ENCODE measurements around the gene CHD1L. TPM values are rescaled to one million over a fixed set of nuclear protein-coding genes. Genes with fewer than 3 reads are reported as not detected.

The CHD1L gene
- total and polyA plus RNA-seq, 8 donors, result 2.9 to 51.2 (median 14.2) TPM

DNA sequence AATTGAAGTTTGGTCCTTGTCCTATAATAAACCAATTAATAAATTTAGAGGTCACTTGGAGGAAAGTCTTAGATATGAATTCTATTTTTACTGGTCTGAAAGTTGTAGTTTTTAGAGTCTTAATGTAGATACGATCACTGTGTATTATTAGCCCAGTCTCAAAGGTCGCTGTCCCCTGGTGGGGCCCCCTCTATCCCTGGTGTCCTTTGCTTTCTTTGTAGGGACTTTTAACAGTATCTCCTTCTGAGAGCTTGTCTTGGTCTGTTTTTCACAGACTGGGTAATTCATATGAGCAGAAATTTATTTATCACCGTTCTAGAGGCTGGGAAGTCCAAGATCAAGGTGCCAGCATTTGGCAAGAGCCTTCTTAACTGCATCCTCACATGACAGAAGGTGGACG lies 18.5 kb downstream of the CHD1L start:
- no peak for DNase-seq
- TF ChIP-seq POLR2AphosphoS5 (IDR thresholded peaks at IDR 0.05), result no peak
- TF ChIP-seq, protein P1, sequence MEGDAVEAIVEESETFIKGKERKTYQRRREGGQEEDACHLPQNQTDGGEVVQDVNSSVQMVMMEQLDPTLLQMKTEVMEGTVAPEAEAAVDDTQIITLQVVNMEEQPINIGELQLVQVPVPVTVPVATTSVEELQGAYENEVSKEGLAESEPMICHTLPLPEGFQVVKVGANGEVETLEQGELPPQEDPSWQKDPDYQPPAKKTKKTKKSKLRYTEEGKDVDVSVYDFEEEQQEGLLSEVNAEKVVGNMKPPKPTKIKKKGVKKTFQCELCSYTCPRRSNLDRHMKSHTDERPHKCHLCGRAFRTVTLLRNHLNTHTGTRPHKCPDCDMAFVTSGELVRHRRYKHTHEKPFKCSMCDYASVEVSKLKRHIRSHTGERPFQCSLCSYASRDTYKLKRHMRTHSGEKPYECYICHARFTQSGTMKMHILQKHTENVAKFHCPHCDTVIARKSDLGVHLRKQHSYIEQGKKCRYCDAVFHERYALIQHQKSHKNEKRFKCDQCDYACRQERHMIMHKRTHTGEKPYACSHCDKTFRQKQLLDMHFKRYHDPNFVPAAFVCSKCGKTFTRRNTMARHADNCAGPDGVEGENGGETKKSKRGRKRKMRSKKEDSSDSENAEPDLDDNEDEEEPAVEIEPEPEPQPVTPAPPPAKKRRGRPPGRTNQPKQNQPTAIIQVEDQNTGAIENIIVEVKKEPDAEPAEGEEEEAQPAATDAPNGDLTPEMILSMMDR (IDR thresholded peaks at IDR 0.05), result no peak
- TF ChIP-seq POLR2A (IDR thresholded peaks at IDR 0.05), result no peak
- no peak for TF ChIP-seq EP300 (IDR thresholded peaks at IDR 0.05)
- peaks cover 19 to 91% (median 81%) of the 10 kb centered on the region in 4 donors for H3K36me3 ChIP-seq
- no peak overlapping the region for H3K4me3 ChIP-seq
- H3K9me3 ChIP-seq, result no peaks in the 10 kb centered on the region
- intact Hi-C loops (cut with DNase I; ENCODE audit: low total_unique reads), result no loop called here
- H3K27me3 ChIP-seq, result no peaks in the 10 kb centered on the region
- H3K27ac ChIP-seq, result no peak overlapping the region
- H3K4me1 ChIP-seq, result no peaks in the 10 kb centered on the region
- WGBS, 5 donors, result 85 to 99% (median 98%) methylated on average over 4 of the region's 4 CpGs

DNA sequence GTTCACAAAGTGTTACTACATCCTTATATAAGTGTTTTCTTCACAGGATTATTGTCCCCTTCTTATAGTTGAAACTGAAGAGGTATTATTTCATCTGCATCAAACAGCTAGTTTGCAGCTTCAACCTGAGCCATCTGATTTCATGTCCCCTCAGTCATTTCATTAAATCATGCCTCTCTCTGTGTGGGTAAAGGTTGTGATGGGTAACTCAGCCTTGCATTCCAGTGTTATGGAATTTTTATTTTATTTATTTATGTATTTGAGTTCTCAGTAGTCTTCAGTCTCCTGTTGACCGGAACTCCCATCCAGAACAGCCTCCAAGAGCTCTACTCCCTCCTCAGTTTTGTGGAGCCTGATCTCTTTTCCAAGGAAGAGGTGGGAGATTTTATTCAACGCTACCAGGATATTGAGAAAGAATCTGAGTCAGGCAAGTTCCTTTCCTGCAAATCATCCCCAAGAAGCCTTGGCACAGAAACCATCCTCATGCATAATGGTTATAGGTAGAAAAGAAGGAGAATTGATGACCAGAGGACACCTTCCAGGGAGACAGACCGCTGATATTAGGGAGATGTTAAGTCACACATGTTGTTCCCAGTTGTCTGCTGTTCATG lies 21.8 kb downstream of the CHD1L start:
- 82 to 98% (median 92%) methylated on average over 3 of the region's 3 CpGs for WGBS, 5 donors
- Histone ChIP-seq H3K36me3 (peaks cover 32 to 96% (median 93%) of the 10 kb centered on the region in 4 donors), H3K27ac (no peak overlapping the region), H3K27me3 (no peaks in the 10 kb centered on the region), H3K4me3 (no peak overlapping the region), H3K4me1 (no peaks in the 10 kb centered on the region), H3K9me3 (no peaks in the 10 kb centered on the region)
- TF ChIP-seq POLR2AphosphoS5 (IDR thresholded peaks at IDR 0.05) (no peak), POLR2A (IDR thresholded peaks at IDR 0.05) (no peak)
- intact Hi-C loops (cut with DNase I; ENCODE audit: low total_unique reads), result no loop called here
- no peak for DNase-seq

DNA sequence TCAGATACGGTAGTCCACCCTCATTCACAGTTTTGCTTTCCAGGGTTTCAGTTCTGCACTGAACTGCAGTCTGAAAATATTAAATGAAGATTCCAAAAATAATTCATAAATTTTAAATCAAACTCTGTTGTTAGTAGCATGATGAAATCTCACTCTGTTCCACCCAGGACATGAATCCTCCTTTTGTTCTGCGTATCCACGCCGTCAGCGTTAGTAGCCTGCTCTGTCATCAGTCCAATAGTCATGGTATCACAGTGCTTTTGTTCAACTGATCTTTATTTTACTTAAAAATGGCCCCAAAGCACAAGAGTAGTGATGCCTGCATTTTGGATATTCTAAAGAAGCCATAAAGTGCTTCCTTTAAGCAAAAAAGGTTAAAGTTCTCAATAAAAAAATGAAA lies 23.9 kb downstream of the CHD1L start:
- no peak overlapping the region for H3K4me3 ChIP-seq
- intact Hi-C loops (cut with DNase I; ENCODE audit: low total_unique reads), result no loop called here
- H3K4me1 ChIP-seq, result no peaks in the 10 kb centered on the region
- TF ChIP-seq POLR2AphosphoS5 (IDR thresholded peaks at IDR 0.05) (no peak), EP300 (IDR thresholded peaks at IDR 0.05) (no peak), POLR2A (IDR thresholded peaks at IDR 0.05) (no peak)
- TF ChIP-seq, protein P1 (IDR thresholded peaks at IDR 0.05), result no peak
- no peaks in the 10 kb centered on the region for H3K27me3 ChIP-seq
- H3K27ac ChIP-seq, result no peak overlapping the region
- WGBS, 5 donors, result 91 to 99% (median 98%) methylated on average over 5 of the region's 5 CpGs
- DNase-seq, result no peak
- H3K9me3 ChIP-seq, result no peaks in the 10 kb centered on the region
- H3K36me3 ChIP-seq, result peaks cover 26 to 97% (median 93%) of the 10 kb centered on the region in 4 donors

DNA sequence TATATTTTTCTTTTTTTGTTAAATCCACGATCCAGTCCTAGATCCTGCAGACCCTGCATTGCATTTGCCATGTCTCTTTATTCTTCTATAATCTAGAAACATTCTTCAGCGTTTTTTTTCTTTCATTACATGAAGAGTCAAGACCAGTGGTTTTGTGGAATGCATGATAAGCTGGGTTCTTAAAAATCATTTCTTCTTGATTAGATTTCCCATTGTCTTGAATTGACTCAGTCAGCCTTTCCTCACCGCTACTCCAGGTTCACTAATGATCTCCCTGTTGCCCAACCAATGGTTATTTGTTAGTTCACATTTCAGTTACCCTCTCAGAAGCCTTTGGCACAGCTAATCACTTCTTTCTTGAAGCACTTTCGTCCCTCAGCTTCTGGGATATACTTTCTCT lies 25.2 kb downstream of the CHD1L start:
- DNase-seq, result no peak
- Histone ChIP-seq H3K9me3 (no peaks in the 10 kb centered on the region), H3K4me3 (no peak overlapping the region), H3K4me1 (peaks cover 0 to under 1% (median 0%) of the 10 kb centered on the region in 4 donors), H3K27ac (no peak overlapping the region), H3K36me3 (peaks cover 26 to 97% (median 94%) of the 10 kb centered on the region in 4 donors), H3K27me3 (no peaks in the 10 kb centered on the region)
- WGBS, 5 donors, result 88 to 91% (median 89%) methylated on average over 4 of the region's 4 CpGs
- intact Hi-C loops (cut with DNase I; ENCODE audit: low total_unique reads), result no loop called here
- TF ChIP-seq POLR2AphosphoS5 (IDR thresholded peaks at IDR 0.05) (no peak), EP300 (IDR thresholded peaks at IDR 0.05) (no peak), POLR2A (IDR thresholded peaks at IDR 0.05) (no peak)
- TF ChIP-seq, protein P1 (IDR thresholded peaks at IDR 0.05), result no peak

DNA sequence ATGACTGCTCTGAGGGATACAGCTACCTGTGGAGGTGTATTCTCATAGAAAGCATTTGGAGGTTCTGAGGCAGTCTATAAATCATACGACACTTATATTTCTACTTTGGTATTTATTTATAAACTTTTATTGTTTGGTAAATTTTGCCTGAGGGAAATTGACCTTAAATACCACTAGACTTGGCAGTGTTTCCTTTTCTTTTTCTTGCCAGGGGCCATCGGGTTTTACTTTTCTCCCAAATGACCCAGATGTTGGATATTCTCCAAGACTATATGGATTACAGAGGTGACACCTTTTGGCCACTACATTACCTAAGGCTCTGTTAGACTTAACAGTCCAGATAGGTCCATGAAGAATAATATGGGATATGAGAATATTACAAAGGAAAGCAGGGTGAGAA lies 28.2 kb downstream of the CHD1L start:
- Histone ChIP-seq H3K4me1 (peaks cover 0 to 19% (median 8%) of the 10 kb centered on the region in 4 donors), H3K27me3 (no peaks in the 10 kb centered on the region), H3K36me3 (peaks cover 23 to 88% (median 79%) of the 10 kb centered on the region in 4 donors), H3K4me3 (no peak overlapping the region), H3K9me3 (no peaks in the 10 kb centered on the region), H3K27ac (no peak overlapping the region)
- intact Hi-C loops (cut with DNase I; ENCODE audit: low total_unique reads), result no loop called here
- TF ChIP-seq POLR2A (IDR thresholded peaks at IDR 0.05), result no peak
- no peak for DNase-seq
- 35 to 50% (median 48%) methylated on average over 2 of the region's 2 CpGs for WGBS, 5 donors

All from stomach (tissue), 9 donors.